Neutrophil (primary cell): ENCODE results near the gene NPTX1.

Source experiments
- H3K27ac ChIP-seq: fragments of 200-600 bp; sonication (generic); 2 replicates; pipeline ENCODE4 v1.5.1; 2016; ENCODE audit warnings: mild to moderate bottlenecking, moderate library complexity
- H3K27me3 ChIP-seq: fragments of 200-600 bp; sonication (generic); 2 replicates; pipeline ENCODE4 v1.6.0; 2016; ENCODE audit warnings: mild to moderate bottlenecking
- H3K36me3 ChIP-seq: fragments of 200-600 bp; sonication (generic); 2 replicates; pipeline ENCODE4 v1.5.1; 2017
- H3K4me1 ChIP-seq, 2 experiments: fragments of 200-600 bp in 1 of 2; sonication (generic) in 1 of 2; 1 replicate in 1 of 2; 2 replicates in 1 of 2; pipeline versions ENCODE4 v1.5.1 to v1.6.1; 2013 to 2016; ENCODE audit warnings: low read depth in 1 of 2, low read length in 1 of 2, mild to moderate bottlenecking in 1 of 2, moderate library complexity in 1 of 2; ENCODE audit not compliant: control insufficient read depth in 1 of 2, insufficient read depth in 1 of 2
- H3K4me3 ChIP-seq, 2 experiments: fragments of 200-600 bp in 1 of 2; sonication (generic) in 1 of 2; 1 replicate in 1 of 2; 2 replicates in 1 of 2; pipeline ENCODE4 v1.5.1; 2013 to 2016; ENCODE audit warnings: low read depth in 1 of 2, low read length in 1 of 2, mild to moderate bottlenecking in 1 of 2, moderate library complexity in 1 of 2
- H3K9me3 ChIP-seq: fragments of 200-600 bp; sonication (generic); 2 replicates; pipeline ENCODE4 v1.5.1; 2016
- CTCF ChIP-seq: fragments of 200-600 bp; sonication (generic); IDR thresholded peaks from 2 replicates; pipeline ENCODE4 v1.5.1; 2016; ENCODE audit warnings: antibody characterized with exemption

NPTX1 gene

GRCh38 chr17:80463784-80464400, 12.5 kb downstream of the NPTX1 start:
- Histone ChIP-seq H3K4me3 (no peak overlapping the region), H3K27me3 (peaks cover 86% of the 10 kb centered on the region), H3K4me1 (no peaks in the 10 kb centered on the region), H3K9me3 (no peaks in the 10 kb centered on the region), H3K36me3 (no peaks in the 10 kb centered on the region), H3K27ac (no peak overlapping the region)
- no peak for TF ChIP-seq CTCF

DNA sequence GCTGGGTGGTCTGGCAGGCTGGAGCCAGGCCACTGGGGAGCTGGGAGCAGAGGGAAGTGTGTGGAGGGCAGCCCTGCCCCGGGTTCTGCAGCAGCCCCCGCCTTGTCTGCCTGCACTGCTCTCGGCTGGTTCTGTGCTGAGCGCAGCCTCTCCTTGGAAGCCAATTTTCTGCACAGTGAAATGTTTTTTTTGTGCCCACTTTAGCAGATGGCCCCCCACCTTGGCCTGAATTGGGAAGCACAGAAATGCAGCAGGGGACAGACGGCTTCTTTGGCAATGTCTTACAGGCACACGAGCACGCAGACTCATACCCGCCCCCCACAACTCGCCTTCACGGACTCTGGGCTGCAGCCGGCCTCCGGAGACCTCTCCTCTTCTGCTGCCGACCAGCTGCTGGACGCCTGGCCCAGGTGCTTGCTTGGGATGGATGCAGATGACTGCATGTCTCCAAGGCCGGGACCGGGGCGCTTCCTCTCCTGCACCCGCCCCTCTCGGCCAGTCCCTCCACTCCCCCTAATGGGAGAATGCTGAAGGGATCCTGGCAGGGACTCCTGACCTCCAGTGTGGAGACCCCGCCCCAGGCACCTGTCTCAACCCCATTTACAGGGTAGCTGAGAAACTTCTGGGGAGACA, 14.8 kb downstream of the NPTX1 start:
- no peak overlapping the region for H3K27ac ChIP-seq
- H3K9me3 ChIP-seq, result no peaks in the 10 kb centered on the region
- H3K4me3 ChIP-seq, result no peak overlapping the region
- H3K4me1 ChIP-seq, result peaks cover 15 to 21% of the 10 kb centered on the region in 2 experiments
- TF ChIP-seq CTCF, result no peak
- H3K27me3 ChIP-seq, result peaks cover 63% of the 10 kb centered on the region
- H3K36me3 ChIP-seq, result no peaks in the 10 kb centered on the region

DNA sequence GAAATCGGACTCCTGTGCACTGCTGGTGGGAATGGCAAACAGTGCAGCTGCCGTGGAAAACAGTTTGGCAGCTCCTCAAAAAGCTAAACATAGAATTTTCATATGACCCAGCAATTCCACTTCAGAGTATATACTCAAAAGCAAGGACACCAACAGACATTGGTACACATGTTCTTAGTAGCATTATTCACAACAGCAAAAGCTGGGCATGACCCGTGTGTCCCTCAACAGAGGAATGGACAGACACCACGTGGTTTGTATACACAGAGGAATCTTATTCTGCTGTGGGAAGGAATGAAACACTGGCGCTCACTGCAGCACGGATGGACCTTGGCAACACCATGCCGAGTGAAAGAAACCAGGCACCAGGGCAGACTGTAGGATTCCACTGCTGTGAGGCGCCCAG, 16.0 kb downstream of the NPTX1 start:
- H3K4me1 ChIP-seq, result peaks cover 23 to 33% of the 10 kb centered on the region in 2 experiments
- no peak for TF ChIP-seq CTCF
- H3K4me3 ChIP-seq, result no peak overlapping the region
- H3K27me3 ChIP-seq, result peaks cover 51% of the 10 kb centered on the region
- no peak overlapping the region for H3K27ac ChIP-seq
- H3K9me3 ChIP-seq, result no peaks in the 10 kb centered on the region
- no peaks in the 10 kb centered on the region for H3K36me3 ChIP-seq

- TF ChIP-seq CTCF, result no peak
- Histone ChIP-seq H3K4me3 (no peak overlapping the region), H3K9me3 (no peaks in the 10 kb centered on the region), H3K27me3 (peaks cover 39% of the 10 kb centered on the region), H3K4me1 (peaks cover 29 to 39% of the 10 kb centered on the region in 2 experiments), H3K27ac (no peak overlapping the region), H3K36me3 (no peaks in the 10 kb centered on the region)
Measured at GRCh38 chr17:80459234-80459633, 17.2 kb downstream of the NPTX1 start.

DNA sequence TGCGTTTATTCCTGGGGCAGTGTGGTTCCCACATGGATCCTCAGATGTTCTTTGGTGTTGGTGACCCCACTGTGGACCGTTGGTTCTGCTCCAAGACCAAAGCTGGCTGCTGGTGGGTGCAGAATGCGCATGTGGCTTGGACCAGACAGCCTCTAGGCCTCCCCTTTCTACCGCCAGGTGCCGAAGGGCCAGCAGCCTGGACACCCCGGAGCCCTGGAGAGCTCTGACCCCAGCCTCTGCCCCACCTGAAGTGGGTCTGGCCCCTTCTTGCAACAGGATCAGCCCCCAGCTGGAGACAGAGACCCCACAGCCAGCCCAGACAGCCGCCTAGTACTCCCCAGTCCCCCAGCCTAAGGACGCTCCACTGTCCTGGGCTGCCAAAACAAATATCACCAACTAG, 18.4 kb downstream of the NPTX1 start:
- Histone ChIP-seq H3K4me3 (no peak overlapping the region), H3K27ac (peak overlapping the region; percentile 60), H3K36me3 (no peaks in the 10 kb centered on the region), H3K27me3 (peaks cover 28% of the 10 kb centered on the region), H3K4me1 (peaks cover 33 to 45% of the 10 kb centered on the region in 2 experiments), H3K9me3 (no peaks in the 10 kb centered on the region)
- TF ChIP-seq CTCF, result no peak
